Measurements from ENCODE around the gene CAPN8.

CAPN8 gene

GRCh38 chr1:223708651-223709268 is 43.3 kb upstream of the CAPN8 start:
- peaks cover 56% of the 10 kb centered on the region for H3K4me1 ChIP-seq (ENCODE audit: control insufficient read depth, insufficient read depth, low read length)
- H3K4me3 ChIP-seq (ENCODE audit: low read length): no peak overlapping the region
- no peak overlapping the region for H3K4me2 ChIP-seq (ENCODE audit: low read length)
- H3K9me3 ChIP-seq (replicated peaks; ENCODE audit: low read length): no peaks in the 10 kb centered on the region
- no peaks in the 10 kb centered on the region for H3K27me3 ChIP-seq (ENCODE audit: control insufficient read depth, insufficient read depth, low read length)
- no peak overlapping the region for H3K9ac ChIP-seq (ENCODE audit: low read depth, low read length)
- peaks cover 3% of the 10 kb centered on the region for H3K36me3 ChIP-seq (ENCODE audit: insufficient read depth, low read length)

GRCh38 chr1:223708001-223708359 is 42.5 kb upstream of the CAPN8 start:
- Histone ChIP-seq H3K4me3 (ENCODE audit: low read length) (peak overlapping the region; percentile 53), H3K9me3 (replicated peaks; ENCODE audit: low read length) (no peaks in the 10 kb centered on the region), H3K4me2 (ENCODE audit: low read length) (peak overlapping the region; percentile 80), H3K4me1 (ENCODE audit: control insufficient read depth, insufficient read depth, low read length) (peaks cover 62% of the 10 kb centered on the region), H3K27me3 (ENCODE audit: control insufficient read depth, insufficient read depth, low read length) (no peaks in the 10 kb centered on the region), H3K36me3 (ENCODE audit: insufficient read depth, low read length) (no peaks in the 10 kb centered on the region), H3K9ac (ENCODE audit: low read depth, low read length) (peak overlapping the region; percentile 75)

GRCh38 chr1:223707256-223708000 is 41.9 kb upstream of the CAPN8 start:
- Histone ChIP-seq H3K4me3 (ENCODE audit: low read length) (peak overlapping the region; percentile 53), H3K27me3 (ENCODE audit: control insufficient read depth, insufficient read depth, low read length) (no peaks in the 10 kb centered on the region), H3K4me1 (ENCODE audit: control insufficient read depth, insufficient read depth, low read length) (peaks cover 67% of the 10 kb centered on the region), H3K9me3 (replicated peaks; ENCODE audit: low read length) (no peaks in the 10 kb centered on the region), H3K4me2 (ENCODE audit: low read length) (peak overlapping the region; percentile 80), H3K9ac (ENCODE audit: low read depth, low read length) (peak overlapping the region; percentile 75), H3K36me3 (ENCODE audit: insufficient read depth, low read length) (no peaks in the 10 kb centered on the region)

- Histone ChIP-seq H3K36me3 (ENCODE audit: insufficient read depth, low read length) (no peaks in the 10 kb centered on the region), H3K4me2 (ENCODE audit: low read length) (peak overlapping the region; percentile 80), H3K9ac (ENCODE audit: low read depth, low read length) (peak overlapping the region; percentile 74), H3K27me3 (ENCODE audit: control insufficient read depth, insufficient read depth, low read length) (no peaks in the 10 kb centered on the region), H3K9me3 (replicated peaks; ENCODE audit: low read length) (no peaks in the 10 kb centered on the region), H3K4me3 (ENCODE audit: low read length) (peak overlapping the region; percentile 29), H3K4me1 (ENCODE audit: control insufficient read depth, insufficient read depth, low read length) (peaks cover 70% of the 10 kb centered on the region)
Measured at GRCh38 chr1:223706077-223706973, 40.8 kb upstream of the CAPN8 start.

- Histone ChIP-seq H3K4me3 (ENCODE audit: low read length) (peak overlapping the region; percentile 1), H3K4me2 (ENCODE audit: low read length) (peak overlapping the region; percentile 80), H3K4me1 (ENCODE audit: control insufficient read depth, insufficient read depth, low read length) (peaks cover 80% of the 10 kb centered on the region), H3K9ac (ENCODE audit: low read depth, low read length) (peak overlapping the region; percentile 74), H3K36me3 (ENCODE audit: insufficient read depth, low read length) (no peaks in the 10 kb centered on the region), H3K27me3 (ENCODE audit: control insufficient read depth, insufficient read depth, low read length) (no peaks in the 10 kb centered on the region), H3K9me3 (replicated peaks; ENCODE audit: low read length) (no peaks in the 10 kb centered on the region)
Measured at GRCh38 chr1:223704921-223705878, 39.7 kb upstream of the CAPN8 start.

- Histone ChIP-seq H3K9ac (ENCODE audit: low read depth, low read length) (no peak overlapping the region), H3K4me1 (ENCODE audit: control insufficient read depth, insufficient read depth, low read length) (peaks cover 84% of the 10 kb centered on the region)
Measured at GRCh38 chr1:223703668-223704013, 38.1 kb upstream of the CAPN8 start.

GRCh38 chr1:223702735-223703667 is 37.5 kb upstream of the CAPN8 start:
- Histone ChIP-seq H3K4me1 (ENCODE audit: control insufficient read depth, insufficient read depth, low read length) (peaks cover 78% of the 10 kb centered on the region), H3K4me3 (ENCODE audit: low read length) (peak overlapping the region; percentile 43)

More at GRCh38 chr1:223703668-223704013, 38.1 kb upstream of the CAPN8 start:
- H3K4me3 ChIP-seq (ENCODE audit: low read length): no peak overlapping the region
- no peaks in the 10 kb centered on the region for H3K36me3 ChIP-seq (ENCODE audit: insufficient read depth, low read length)
- H3K4me2 ChIP-seq (ENCODE audit: low read length): peak overlapping the region; percentile 77
- no peaks in the 10 kb centered on the region for H3K9me3 ChIP-seq (replicated peaks; ENCODE audit: low read length)
- no peaks in the 10 kb centered on the region for H3K27me3 ChIP-seq (ENCODE audit: control insufficient read depth, insufficient read depth, low read length)

GRCh38 chr1:223700942-223701637 is 35.6 kb upstream of the CAPN8 start:
- no peaks in the 10 kb centered on the region for H3K27me3 ChIP-seq (ENCODE audit: control insufficient read depth, insufficient read depth, low read length)
- H3K9ac ChIP-seq (ENCODE audit: low read depth, low read length): peak overlapping the region; percentile 85
- peak overlapping the region; percentile 87 for H3K4me2 ChIP-seq (ENCODE audit: low read length)
- H3K4me1 ChIP-seq (ENCODE audit: control insufficient read depth, insufficient read depth, low read length): peaks cover 60% of the 10 kb centered on the region
- H3K9me3 ChIP-seq (replicated peaks; ENCODE audit: low read length): no peaks in the 10 kb centered on the region
- peak overlapping the region; percentile 54 for H3K4me3 ChIP-seq (ENCODE audit: low read length)
- H3K36me3 ChIP-seq (ENCODE audit: insufficient read depth, low read length): no peaks in the 10 kb centered on the region

More at GRCh38 chr1:223702735-223703667, 37.5 kb upstream of the CAPN8 start:
- Histone ChIP-seq H3K9ac (ENCODE audit: low read depth, low read length) (peak overlapping the region; percentile 74), H3K27me3 (ENCODE audit: control insufficient read depth, insufficient read depth, low read length) (no peaks in the 10 kb centered on the region), H3K9me3 (replicated peaks; ENCODE audit: low read length) (no peaks in the 10 kb centered on the region), H3K36me3 (ENCODE audit: insufficient read depth, low read length) (no peaks in the 10 kb centered on the region), H3K4me2 (ENCODE audit: low read length) (peak overlapping the region; percentile 77)

- no peaks in the 10 kb centered on the region for H3K27me3 ChIP-seq (ENCODE audit: control insufficient read depth, insufficient read depth, low read length)
- peak overlapping the region; percentile 85 for H3K9ac ChIP-seq (ENCODE audit: low read depth, low read length)
- H3K36me3 ChIP-seq (ENCODE audit: insufficient read depth, low read length): no peaks in the 10 kb centered on the region
- no peaks in the 10 kb centered on the region for H3K9me3 ChIP-seq (replicated peaks; ENCODE audit: low read length)
- H3K4me2 ChIP-seq (ENCODE audit: low read length): peak overlapping the region; percentile 87
- peaks cover 54% of the 10 kb centered on the region for H3K4me1 ChIP-seq (ENCODE audit: control insufficient read depth, insufficient read depth, low read length)
- peak overlapping the region; percentile 31 for H3K4me3 ChIP-seq (ENCODE audit: low read length)
Measured at GRCh38 chr1:223700388-223700918, 35.0 kb upstream of the CAPN8 start.
